HepG2 (cell line): ENCODE measurements around the gene RNF11. TPM values are rescaled to one million over a fixed set of nuclear protein-coding genes. Genes with fewer than 3 reads are reported as not detected.

Source experiments
- ATAC-seq: fragments of 200-7000 bp; cut with Tn5 transposase; 3 replicates; pipeline ENCODE4 v1.9.1; 2020; ENCODE audit warnings: mild to moderate bottlenecking, moderate library complexity
- BruUV-seq: library from RNA; stranded (reverse); fragments of 400-500 nt; replicated peaks from 2 replicates; lab custom pipeline; 2021; lab: Mats Ljungman, UMichigan
- CTCF ChIA-PET: fragments of 300-600 bp; formaldehyde crosslinking; extraction: SDS; loops from one replicate; lab custom pipeline; 2021; ENCODE audit warnings: low total read pairs, inconsistent platforms, low intra/inter-chr PET ratio; lab: Yijun Ruan, JAX
- POLR2A ChIA-PET: fragments of 350-600 bp; sonication (Branson Sonifier 250); formaldehyde crosslinking; loops from one replicate; lab custom pipeline; 2020; ENCODE audit warnings: antibody characterized with exemption, inconsistent platforms; lab: Yijun Ruan, JAX
- DNase-seq: peaks from one replicate; pipeline ENCODE4 v3.0.0-alpha.2; 2015; ENCODE audit warnings: low spot score
- FAIRE-seq: peaks from 3 replicates; lab custom pipeline; 2011; peaks lifted over from hg19 to GRCh38; lab: Jason Lieb, UNC
- H2AFZ ChIP-seq: one replicate; pipeline ENCODE4 v1.6.1; 2011; ENCODE audit warnings: low read length, inconsistent platforms
- H3K27ac ChIP-seq: fragments of 300-600 bp; 3 replicates; pipeline ENCODE4 v1.8.0; 2011; ENCODE audit warnings: mixed run types, mild to moderate bottlenecking, mixed read lengths, low read length, inconsistent platforms; ENCODE audit not compliant: insufficient read depth; ENCODE audit errors: extremely low read length
- H3K27me3 ChIP-seq, 2 experiments: fragments of 200-600 bp in 1 of 2; 2 replicates in 1 of 2; 3 replicates in 1 of 2; pipeline versions ENCODE4 v1.6.0 to v1.8.0; 2011; ENCODE audit warnings: low read length in 2 of 2, mild to moderate bottlenecking in 2 of 2, moderate library complexity in 2 of 2, inconsistent platforms in 1 of 2; ENCODE audit not compliant: insufficient read depth in 2 of 2, control insufficient read depth in 1 of 2
- H3K36me3 ChIP-seq, 2 experiments: fragments of 200-600 bp in 1 of 2; replicated peaks in 1 of 2; 2 replicates in 1 of 2; 3 replicates in 1 of 2; pipeline versions ENCODE4 v1.5.1 to v1.8.0; 2011; ENCODE audit warnings: low read length in 2 of 2, inconsistent platforms in 1 of 2; ENCODE audit not compliant: insufficient read depth in 2 of 2, control insufficient read depth in 1 of 2
- H3K4me1 ChIP-seq: 2 replicates; pipeline ENCODE4 v1.5.1; 2012; ENCODE audit warnings: low read length, inconsistent platforms; ENCODE audit not compliant: insufficient read depth
- H3K4me2 ChIP-seq: 2 replicates; pipeline ENCODE4 v1.6.0; 2011; ENCODE audit warnings: low read depth, low read length, inconsistent platforms
- H3K4me3 ChIP-seq, 3 experiments: fragments of 200-600 bp in 1 of 3; sonication (generic), shearing (Covaris generic) in 1 of 3; replicated peaks in 1 of 3; 2 replicates each; pipeline ENCODE4 v1.5.1; 2011 to 2016; ENCODE audit warnings: low read length in 3 of 3, inconsistent platforms in 2 of 3, low read depth in 2 of 3, mild to moderate bottlenecking in 2 of 3, control low read depth in 1 of 3, mixed read lengths in 1 of 3; ENCODE audit not compliant: insufficient read depth in 1 of 3
- H3K79me2 ChIP-seq: one replicate; pipeline ENCODE4 v1.6.1; 2011; ENCODE audit warnings: low read length, inconsistent platforms; ENCODE audit not compliant: insufficient read depth
- H3K9ac ChIP-seq: 2 replicates; pipeline ENCODE4 v1.6.0; 2011; ENCODE audit warnings: mild to moderate bottlenecking, low read depth, low read length, inconsistent platforms; ENCODE audit not compliant: insufficient read depth
- H3K9me3 ChIP-seq: 2 replicates; pipeline ENCODE4 v1.5.1; 2012; ENCODE audit warnings: mild to moderate bottlenecking, low read length
- H4K20me1 ChIP-seq: 2 replicates; pipeline ENCODE4 v1.6.0; 2011; ENCODE audit warnings: inconsistent platforms, mild to moderate bottlenecking, low read length, moderate library complexity; ENCODE audit not compliant: insufficient read depth
- AKAP8 ChIP-seq: sonication (generic); formaldehyde crosslinking; IDR thresholded peaks from 2 replicates; pipeline ENCODE4 v1.5.1; 2020; ENCODE audit warnings: mild to moderate bottlenecking, missing genetic modification reagents
- CBX5 ChIP-seq: sonication (generic); formaldehyde crosslinking; IDR thresholded peaks from 2 replicates; pipeline ENCODE4 v1.4.0; 2020; ENCODE audit warnings: missing genetic modification reagents, borderline replicate concordance
- GTF3A ChIP-seq: sonication (generic); formaldehyde crosslinking; conservative IDR thresholded peaks from 2 replicates; pipeline ENCODE4 v1.4.0; 2020; ENCODE audit warnings: mild to moderate bottlenecking, missing genetic modification reagents
- HNF4G ChIP-seq, 2 experiments: sonication (generic) in 1 of 2; formaldehyde crosslinking in 1 of 2; IDR thresholded peaks; 2 replicates each; pipeline versions ENCODE4 v1.4.0 to v1.6.1; 2011 to 2020; ENCODE audit warnings: borderline replicate concordance in 2 of 2, low read depth in 2 of 2, mild to moderate bottlenecking in 2 of 2, low read length in 1 of 2, missing genetic modification reagents in 1 of 2, moderate library complexity in 1 of 2
- HOMEZ ChIP-seq: IDR thresholded peaks from 2 replicates; pipeline ENCODE4 v1.6.1; 2016; ENCODE audit warnings: low read depth
- MTERF4 ChIP-seq: sonication (generic); formaldehyde crosslinking; IDR thresholded peaks from 2 replicates; pipeline ENCODE4 v1.8.0; 2023; ENCODE audit warnings: mild to moderate bottlenecking, missing genetic modification reagents
- NR2F6 ChIP-seq, 2 experiments: IDR thresholded peaks; 2 replicates each; pipeline ENCODE4 v1.6.1; 2016; ENCODE audit warnings: antibody characterized with exemption in 1 of 2, mild to moderate bottlenecking in 1 of 2
- SKI ChIP-seq: fragments of 450-650 bp; IDR thresholded peaks from one replicate; pipeline ENCODE4 v1.6.1; 2018; ENCODE audit warnings: mild to moderate bottlenecking; ENCODE audit not compliant: partially characterized antibody
- SRSF4 ChIP-seq: fragments of 200-400 bp; formaldehyde crosslinking; IDR thresholded peaks from one replicate; pipeline ENCODE4 v1.6.1; 2018; ENCODE audit warnings: mild to moderate bottlenecking, low read depth, low read length, moderate library complexity; ENCODE audit not compliant: poor library complexity, severe bottlenecking
- ZBTB42 ChIP-seq: sonication (generic); formaldehyde crosslinking; IDR thresholded peaks from 2 replicates; pipeline ENCODE4 v1.5.0; 2020; ENCODE audit warnings: mild to moderate bottlenecking, missing genetic modification reagents
- ZBTB46 ChIP-seq: sonication (generic); formaldehyde crosslinking; IDR thresholded peaks from 2 replicates; pipeline ENCODE4 v1.4.0; 2020; ENCODE audit warnings: mild to moderate bottlenecking, missing genetic modification reagents, borderline replicate concordance
- ZNF569 ChIP-seq: sonication (generic); formaldehyde crosslinking; IDR thresholded peaks from 2 replicates; pipeline ENCODE4 v1.5.0; 2020; ENCODE audit warnings: mild to moderate bottlenecking, missing genetic modification reagents, moderate library complexity, borderline replicate concordance
- ZNF773 ChIP-seq: sonication (generic); formaldehyde crosslinking; IDR thresholded peaks from 2 replicates; pipeline ENCODE4 v1.4.0; 2020; ENCODE audit warnings: missing genetic modification reagents, borderline replicate concordance
- WGBS: methylation state at CpG from one replicate; pipeline ENCODE4 v1.1.6; 2017; ENCODE audit warnings: low lambda C conversion rate; 5-methylcytosine and 5-hydroxymethylcytosine counted together
- in situ Hi-C: cut with HindIII; loops from 2 replicates; pipeline ENCODE4 v1.10.0; 2017; ENCODE audit warnings: low pct_unique_long_range_greater_than_20kb; ENCODE audit not compliant: extremely low pct_ligation_motif_present
- intact Hi-C: fragments of 100-400 bp; cut with micrococcal nuclease; formaldehyde crosslinking; loops from one replicate; pipeline ENCODE4 v1.10.0; 2022; ENCODE audit not compliant: unreplicated experiment
- polyA plus RNA-seq, 8 experiments: library from polyadenylated mRNA; depleted of rRNA in 3 of 8; stranded (reverse) in 7 of 8; unstranded in 1 of 8; fragments of >200 nt; fragmentation: Illumina TruSeq in 4 of 8; extraction: Trizol in 4 of 8; gene quantifications; 2 replicates each; pipeline versions ENCODE4 v1.2.1 to v1.2.3, GENCODE V29; 2011 to 2016; ENCODE audit warnings: low read depth in 4 of 8, missing spikeins in 1 of 8, mixed read lengths in 1 of 8; ENCODE audit not compliant: insufficient read depth in 1 of 8
- total RNA-seq, 5 experiments: library from RNA; depleted of rRNA; stranded (reverse); fragments of >200 nt; fragmentation: Illumina TruSeq; extraction: Trizol; gene quantifications; 2 replicates each; pipeline ENCODE4 v1.2.3, GENCODE V29; 2016; ENCODE audit warnings: low read depth in 1 of 5

The RNF11 gene
- total and polyA plus RNA-seq, 2 of the 13 experiments (the other 11 are each of a cell fraction or from before 2014, with no cell fraction given) = 41.2 to 48.8 TPM

GRCh38 chr1:51280321-51280978, 44.4 kb downstream of the RNF11 start:
- POLR2A ChIA-PET = no interaction called here
- WGBS = 78% methylated on average over 4 of the region's 4 CpGs
- Histone ChIP-seq H2AFZ (no peak overlapping the region), H3K27me3 (no peaks in the 10 kb centered on the region), H3K4me3 (no peak overlapping the region), H3K27ac (no peak overlapping the region), H3K79me2 (no peaks in the 10 kb centered on the region), H3K4me2 (no peak overlapping the region), H4K20me1 (no peaks in the 10 kb centered on the region), H3K4me1 (peaks cover 22% of the 10 kb centered on the region), H3K9ac (no peak overlapping the region), H3K9me3 (no peaks in the 10 kb centered on the region), H3K36me3 (no peaks in the 10 kb centered on the region)
- CTCF ChIA-PET = no interaction called here
- DNase-seq (no peak), ATAC-seq (no peak), FAIRE-seq (no peak)
- no TSS peak for BruUV-seq
- TF ChIP-seq CBX5 (CRISPR knock-in tag) = no peak
- intact Hi-C loops = no loop called here
- in situ Hi-C loops = no loop called here

GRCh38 chr1:51281807-51282206, 45.7 kb downstream of the RNF11 start:
- peaks cover 29% of the 10 kb centered on the region for H3K4me1 ChIP-seq
- intact Hi-C loops (no loop called here), in situ Hi-C loops (no loop called here)
- FAIRE-seq (no peak), DNase-seq (no peak), ATAC-seq (no peak)
- no TSS peak for BruUV-seq
- H3K9ac ChIP-seq = no peak overlapping the region
- H3K9me3 ChIP-seq = no peaks in the 10 kb centered on the region
- H3K79me2 ChIP-seq = no peaks in the 10 kb centered on the region
- no peaks in the 10 kb centered on the region for H4K20me1 ChIP-seq
- no peak overlapping the region for H3K27ac ChIP-seq
- H3K4me2 ChIP-seq = no peak overlapping the region
- H2AFZ ChIP-seq = no peak overlapping the region
- no peaks in the 10 kb centered on the region for H3K36me3 ChIP-seq
- ChIA-PET POLR2A (no interaction called here), CTCF (no interaction called here)
- 91% methylated on average over 5 of the region's 5 CpGs for WGBS
- H3K4me3 ChIP-seq = no peak overlapping the region
- no peaks in the 10 kb centered on the region for H3K27me3 ChIP-seq
- TF ChIP-seq HOMEZ (CRISPR knock-in tag) = no peak
- no peak for TF ChIP-seq ZBTB42
- TF ChIP-seq HNF4G (IDR thresholded peaks at IDR 0.05; ENCODE audit: borderline replicate concordance, low read depth, low read length) = no peak
- no peak for TF ChIP-seq HNF4G (CRISPR knock-in tag; IDR thresholded peaks at IDR 0.05; ENCODE audit: borderline replicate concordance, low read depth)
- no peak for TF ChIP-seq NR2F6 (IDR thresholded peaks at IDR 0.05)
- no peak for TF ChIP-seq NR2F6 (CRISPR knock-in tag; IDR thresholded peaks at IDR 0.05)
- no peak for TF ChIP-seq AKAP8 (CRISPR knock-in tag)
- no peak for TF ChIP-seq GTF3A
- TF ChIP-seq ZNF773 (CRISPR knock-in tag) = no peak
- no peak for TF ChIP-seq SKI
- TF ChIP-seq MTERF4 (CRISPR knock-in tag) = no peak
- TF ChIP-seq ZBTB46 (CRISPR knock-in tag) = no peak
- TF ChIP-seq ZNF569 (CRISPR knock-in tag) = no peak
- no peak for TF ChIP-seq SRSF4
